GM12891 (cell line): ENCODE data around the gene G0S2. TPM values are rescaled to one million over a fixed set of nuclear protein-coding genes. Genes with fewer than 3 reads are reported as not detected.

Experiments
- DNase-seq: peaks from one replicate; pipeline ENCODE4 v3.0.0; 2011; ENCODE audit warnings: low spot score; ENCODE audit not compliant: insufficient read length
- FAIRE-seq: peaks from 2 replicates; lab custom pipeline; 2011; peaks lifted over from hg19 to GRCh38; lab: Jason Lieb, UNC
- PAX5 ChIP-seq: IDR thresholded peaks from 2 replicates; pipeline ENCODE4 v1.6.1; 2011; ENCODE audit warnings: low read length, moderate library complexity, mild to moderate bottlenecking; ENCODE audit not compliant: insufficient read depth, severe bottlenecking
- POLR2A ChIP-seq: IDR thresholded peaks from 2 replicates; pipeline ENCODE4 v1.6.1; 2011; ENCODE audit warnings: low read depth, low read length, control low read depth
- POLR2AphosphoS5 ChIP-seq: IDR thresholded peaks from 2 replicates; pipeline ENCODE4 v1.6.1; 2011; ENCODE audit warnings: low read depth, low read length, control low read depth
- POU2F2 ChIP-seq: IDR thresholded peaks from 2 replicates; pipeline ENCODE4 v1.6.1; 2011; ENCODE audit warnings: low read depth, mild to moderate bottlenecking, control low read depth, low read length, moderate library complexity
- SPI1 ChIP-seq: IDR thresholded peaks from 2 replicates; pipeline ENCODE4 v1.6.1; 2011; ENCODE audit warnings: low read depth, low read length, control low read depth
- TAF1 ChIP-seq: IDR thresholded peaks from 2 replicates; pipeline ENCODE4 v1.6.1; 2011; ENCODE audit warnings: low read depth, low read length, control low read depth
- polyA plus RNA-seq: library from polyadenylated mRNA; unstranded; fragments of >200 nt; gene quantifications from one replicate; pipeline ENCODE4 v1.2.1, GENCODE V29; 2012; ENCODE audit warnings: low read depth, missing spikeins, inconsistent platforms; ENCODE audit not compliant: missing spikeins

The G0S2 gene, protein sequence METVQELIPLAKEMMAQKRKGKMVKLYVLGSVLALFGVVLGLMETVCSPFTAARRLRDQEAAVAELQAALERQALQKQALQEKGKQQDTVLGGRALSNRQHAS
- polyA plus RNA-seq, result 0.40 TPM

DNA sequence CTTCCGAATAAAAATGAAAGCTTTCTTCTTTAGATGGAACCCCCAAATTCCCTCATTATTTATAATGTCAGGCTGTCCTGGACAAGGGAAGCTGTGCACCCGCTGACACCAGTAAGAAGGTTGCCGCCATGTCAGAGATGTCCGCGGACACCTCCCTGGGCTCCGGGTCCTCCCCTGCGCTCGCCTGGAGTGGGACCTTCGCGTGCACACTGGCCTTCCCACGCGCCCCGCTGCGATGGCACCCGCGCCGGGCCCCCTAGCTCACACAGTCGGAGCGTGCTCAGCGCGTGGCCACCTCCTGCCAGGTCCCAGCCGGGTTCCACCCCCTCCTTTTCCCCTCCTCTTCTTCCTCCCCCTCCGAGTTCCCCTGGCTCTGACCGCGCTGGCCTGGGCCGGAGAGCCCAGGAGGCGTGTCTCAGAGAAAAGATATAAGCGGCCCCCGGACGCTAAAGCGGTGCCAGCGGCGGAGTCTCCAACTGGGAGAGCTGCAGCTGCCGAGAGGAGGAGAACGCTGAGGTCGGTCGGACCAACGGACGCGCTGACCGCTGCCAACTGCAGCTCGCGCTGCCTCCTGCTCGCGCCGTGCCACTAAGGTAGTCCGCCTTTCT lies at the start of gene G0S2:
Gene G0S2, plus strand, starts transcription at position 456 of the 608 bp plus-strand sequence. CDS start 273 bp downstream, outside the sequence.
- FAIRE-seq (no peak), DNase-seq (no peak)
- TF ChIP-seq POLR2A, result no peak
- TF ChIP-seq SPI1, result no peak
- no peak for TF ChIP-seq PAX5
- TF ChIP-seq POLR2AphosphoS5, result no peak
- TF ChIP-seq POU2F2, result no peak
- TF ChIP-seq TAF1, result no peak

DNA sequence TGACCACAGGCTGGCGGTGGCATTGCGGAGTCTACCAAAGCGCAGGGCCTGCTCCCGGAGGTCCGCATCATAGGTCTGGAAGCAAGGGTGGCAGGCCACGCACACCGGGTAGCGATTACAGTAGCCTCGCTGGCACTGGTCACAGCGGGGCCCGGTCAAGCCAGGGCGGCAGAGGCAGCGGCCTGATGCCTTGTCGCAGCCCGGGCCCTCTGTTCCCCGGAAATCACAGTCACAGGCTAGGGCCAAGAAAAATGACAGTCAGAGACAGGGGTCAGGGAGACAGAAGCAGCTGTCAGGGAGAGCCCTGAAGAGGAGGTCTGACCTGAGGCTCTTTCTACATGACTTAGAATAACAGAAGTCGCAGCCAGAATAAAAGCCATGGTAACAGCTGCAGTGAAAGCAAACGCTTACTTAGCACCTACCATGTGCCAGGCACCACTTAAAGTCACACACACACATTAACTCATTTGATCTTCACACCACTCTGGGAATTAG lies 49.4 kb upstream of the G0S2 start:
- DNase-seq (no peak), FAIRE-seq (no peak)
- TF ChIP-seq POLR2A (no peak), SPI1 (no peak), POLR2AphosphoS5 (no peak), POU2F2 (no peak), PAX5 (no peak), TAF1 (no peak)

DNA sequence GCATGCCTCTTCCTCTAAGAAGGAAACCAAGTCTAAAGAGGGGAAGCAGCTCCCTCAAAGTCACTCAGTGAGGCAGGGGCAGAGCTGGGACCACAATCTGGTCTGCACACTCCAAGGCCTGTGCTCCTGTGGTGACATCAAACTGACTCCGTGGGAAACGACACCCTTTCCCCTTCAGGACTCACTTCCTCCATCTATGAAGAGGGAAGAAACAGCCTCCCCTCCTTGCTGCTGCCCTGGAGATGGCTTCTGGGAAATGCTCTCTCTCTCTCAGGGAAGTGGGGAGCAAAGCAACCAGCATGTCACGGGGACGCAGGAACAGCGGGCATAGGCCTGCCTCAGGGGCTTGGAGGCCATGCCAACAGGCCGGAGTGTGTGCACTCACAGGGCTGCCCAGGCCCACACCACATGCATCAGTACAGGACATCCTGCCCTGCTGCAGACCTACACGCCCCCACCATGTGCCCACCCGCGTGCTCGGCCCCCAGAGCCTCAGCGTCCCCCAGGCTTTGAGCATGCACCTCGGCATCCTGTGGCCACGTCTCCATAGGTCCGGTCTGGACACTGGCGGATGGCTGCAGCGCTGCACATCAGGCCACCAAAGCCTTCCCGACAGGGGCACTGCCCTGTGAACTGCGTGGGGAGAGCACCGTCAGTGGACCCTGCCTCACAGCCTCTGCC lies 48.7 kb upstream of the G0S2 start:
- FAIRE-seq, result no peak
- TF ChIP-seq POLR2AphosphoS5, result no peak
- no peak for TF ChIP-seq POLR2A
- no peak for TF ChIP-seq SPI1
- no peak for TF ChIP-seq PAX5
- no peak for TF ChIP-seq TAF1
- no peak for TF ChIP-seq POU2F2
- no peak for DNase-seq

DNA sequence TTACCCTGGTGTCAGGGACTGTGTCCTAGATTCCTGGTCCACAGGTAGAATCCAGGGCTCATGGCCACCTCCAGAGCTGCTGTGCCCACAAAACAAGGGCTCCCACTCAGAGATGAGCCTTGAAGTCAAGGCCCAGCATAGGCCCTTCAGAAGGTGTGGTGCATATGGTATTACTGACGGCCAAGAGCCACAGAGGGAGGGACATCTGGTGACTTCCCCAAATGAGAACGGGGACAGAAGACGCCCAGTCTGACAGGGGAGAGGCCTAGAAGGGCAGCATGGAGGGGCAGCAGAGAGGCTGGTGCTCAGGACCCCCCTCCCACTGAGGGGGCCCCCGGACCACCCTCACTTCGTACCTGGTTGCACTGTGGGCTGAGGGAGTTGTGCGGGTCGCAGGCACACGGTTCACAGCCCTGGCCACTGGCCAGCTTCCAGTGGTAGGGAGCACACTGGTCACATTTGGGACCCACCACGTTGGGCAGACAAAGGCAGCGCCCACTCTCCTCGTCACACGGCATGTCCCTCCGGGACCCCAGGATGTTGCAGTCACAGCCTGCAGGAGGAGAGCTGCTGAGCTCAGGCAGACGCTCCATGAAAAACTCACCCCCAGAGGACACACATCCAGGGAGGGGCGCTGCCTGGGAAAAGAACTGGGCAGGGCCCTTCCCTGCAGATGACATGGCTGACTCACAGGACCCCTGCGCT lies 48.0 kb upstream of the G0S2 start:
- no peak for DNase-seq
- TF ChIP-seq POU2F2 (no peak), PAX5 (no peak), POLR2AphosphoS5 (no peak), SPI1 (no peak), TAF1 (no peak), POLR2A (no peak)
- FAIRE-seq, result no peak

DNA sequence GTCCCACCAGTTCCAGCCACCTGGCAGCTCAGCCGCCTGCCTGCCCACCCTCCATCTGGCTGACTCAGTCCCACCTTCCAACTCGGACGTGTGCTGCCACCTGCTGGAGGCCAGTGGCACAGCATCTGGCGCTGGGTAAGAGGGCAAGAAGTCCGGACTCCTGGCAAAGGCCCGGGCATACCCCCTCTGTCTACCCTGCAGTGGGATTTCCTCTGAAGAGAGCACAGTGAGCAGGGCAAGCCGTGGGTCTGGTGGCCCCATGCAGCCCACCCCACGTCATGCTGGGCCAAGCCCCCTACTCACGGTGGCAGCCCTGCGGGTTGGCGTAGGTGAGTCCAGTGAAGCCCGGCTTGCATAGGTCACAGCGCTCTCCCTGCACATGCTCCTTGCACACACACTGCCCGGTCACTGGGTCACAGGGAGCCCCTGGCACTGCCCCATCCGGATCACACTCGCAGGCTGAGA lies 47.4 kb upstream of the G0S2 start:
- TF ChIP-seq POLR2AphosphoS5, result no peak
- peak; percentile 83 for DNase-seq
- FAIRE-seq, result peak; percentile 94

DNA sequence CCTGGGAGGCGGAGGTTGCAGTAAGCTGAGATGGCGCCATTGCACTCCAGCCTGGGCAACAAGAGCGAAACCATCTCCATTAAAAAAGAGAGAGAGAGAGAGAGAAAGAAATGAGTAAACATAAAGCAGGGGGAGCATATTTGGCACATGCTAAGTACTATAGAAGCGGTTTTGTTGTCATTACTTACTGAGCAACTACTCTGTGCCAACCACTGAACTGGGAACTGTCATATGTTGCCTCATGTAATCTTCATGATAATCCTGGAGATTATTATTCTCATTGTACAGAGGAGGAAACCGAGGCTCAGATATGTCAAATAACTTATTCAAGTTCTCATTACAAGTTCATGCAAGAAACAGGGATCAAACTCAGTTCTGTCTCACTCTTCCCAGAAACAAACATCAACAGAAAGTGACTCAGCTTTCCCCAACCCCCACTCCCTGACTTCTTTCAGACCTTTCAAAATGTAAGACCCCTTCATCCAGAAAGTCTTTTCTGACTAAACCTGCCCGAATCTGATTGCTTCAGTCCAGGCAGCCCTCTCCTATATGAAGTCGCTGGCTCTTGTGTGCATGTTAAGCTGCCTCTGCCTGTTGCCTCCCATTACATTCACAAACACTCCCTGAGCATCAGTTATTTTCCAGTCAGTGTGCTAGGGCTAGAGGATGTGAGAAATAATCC lies 46.5 kb upstream of the G0S2 start:
- no peak for DNase-seq
- FAIRE-seq, result peak; percentile 31
- TF ChIP-seq PAX5 (no peak), POU2F2 (no peak), POLR2A (no peak), SPI1 (no peak), POLR2AphosphoS5 (no peak), TAF1 (no peak)

DNA sequence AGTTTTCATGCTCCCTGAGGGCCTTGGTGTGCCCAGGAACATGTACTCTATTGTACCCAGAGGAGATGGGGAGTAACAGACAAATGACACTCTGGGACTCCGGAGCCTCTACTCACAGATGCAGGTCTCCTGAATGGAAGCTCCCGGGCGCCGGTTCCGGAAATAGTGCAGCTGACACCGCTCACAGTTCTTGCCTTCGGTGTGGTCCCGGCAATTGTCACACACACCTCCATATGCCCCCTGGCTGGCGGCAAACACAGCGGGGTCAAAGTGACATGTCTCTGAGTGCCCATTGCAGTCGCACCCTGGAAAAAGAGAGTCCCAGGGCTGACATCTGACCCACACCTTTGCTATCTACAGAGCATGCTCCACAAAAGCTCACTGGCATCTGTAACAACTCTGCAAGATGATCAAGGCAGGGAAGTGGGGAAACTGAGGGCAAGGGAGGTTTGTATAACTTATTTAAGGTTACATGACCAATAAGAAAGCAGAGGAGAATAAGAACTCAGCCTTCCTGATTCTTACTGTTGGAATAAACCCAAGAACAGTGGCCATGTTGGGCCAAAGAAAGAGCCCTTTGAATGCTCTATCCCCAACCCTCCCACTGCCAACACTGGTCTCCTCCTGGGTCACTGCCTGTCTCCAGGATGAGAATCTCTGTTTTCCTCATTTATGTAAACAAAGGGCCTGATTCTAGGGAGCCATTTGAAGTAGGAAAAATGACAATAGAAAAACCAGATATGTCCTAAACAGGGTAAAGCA lies 45.4 kb upstream of the G0S2 start:
- TF ChIP-seq SPI1 (no peak), POLR2A (no peak), POLR2AphosphoS5 (no peak), TAF1 (no peak), PAX5 (no peak)
- FAIRE-seq (no peak), DNase-seq (no peak)

DNA sequence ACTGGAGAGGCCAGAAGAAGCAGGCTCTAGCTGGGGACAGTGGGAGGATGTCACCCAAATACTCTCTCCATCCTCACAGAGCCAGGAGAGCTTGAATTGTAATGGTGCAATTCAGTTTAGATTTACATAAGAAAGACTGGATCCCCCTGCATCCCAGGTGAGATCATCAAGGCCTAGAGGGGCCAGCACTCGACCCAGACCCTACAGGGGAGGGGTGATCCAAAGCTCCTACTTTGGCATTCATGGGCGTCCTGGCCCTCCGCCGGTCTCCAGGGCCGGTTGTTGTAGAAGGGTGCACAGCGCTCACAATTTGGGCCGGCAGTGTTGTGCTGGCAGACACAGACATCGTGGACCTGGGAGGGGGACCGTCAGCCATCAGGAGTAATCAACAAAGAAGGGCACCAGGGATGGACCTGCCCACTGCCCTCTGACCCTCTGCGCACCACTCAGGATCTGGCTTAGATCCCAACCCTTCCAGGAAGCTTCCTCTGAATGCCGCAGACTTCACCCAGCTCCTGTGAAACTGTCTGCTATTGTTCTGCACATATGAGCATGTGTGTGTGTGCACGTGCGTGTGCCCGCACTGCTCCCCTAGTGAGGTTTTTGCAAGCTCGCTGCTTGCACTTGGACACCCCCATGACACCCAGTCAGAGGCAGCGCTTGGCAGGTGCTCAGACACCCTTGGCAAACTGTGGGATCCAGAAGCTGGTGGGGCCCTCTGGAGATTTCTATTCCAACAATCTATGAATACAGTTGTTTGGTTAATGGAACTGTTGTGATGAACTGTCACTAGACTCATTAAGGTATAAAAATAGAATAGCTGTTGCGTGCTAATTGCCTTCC lies 44.6 kb upstream of the G0S2 start:
- TF ChIP-seq PAX5 (no peak), POLR2AphosphoS5 (no peak), POLR2A (no peak), SPI1 (no peak)
- FAIRE-seq (no peak), DNase-seq (no peak)
